HepG2 (cell line): ENCODE data around the gene SAYSD1. TPM values are rescaled to one million over a fixed set of nuclear protein-coding genes. Genes with fewer than 3 reads are reported as not detected.

Source experiments
- ATAC-seq: fragments of 200-7000 bp; cut with Tn5 transposase; 3 replicates; pipeline ENCODE4 v1.9.1; 2020; ENCODE audit warnings: mild to moderate bottlenecking, moderate library complexity
- BruUV-seq: library from RNA; stranded (reverse); fragments of 400-500 nt; replicated peaks from 2 replicates; lab custom pipeline; 2021; lab: Mats Ljungman, UMichigan
- CTCF ChIA-PET: fragments of 300-600 bp; formaldehyde crosslinking; extraction: SDS; loops from one replicate; lab custom pipeline; 2021; ENCODE audit warnings: low total read pairs, inconsistent platforms, low intra/inter-chr PET ratio; lab: Yijun Ruan, JAX
- POLR2A ChIA-PET: fragments of 350-600 bp; sonication (Branson Sonifier 250); formaldehyde crosslinking; loops from one replicate; lab custom pipeline; 2020; ENCODE audit warnings: antibody characterized with exemption, inconsistent platforms; lab: Yijun Ruan, JAX
- DNase-seq: peaks from one replicate; pipeline ENCODE4 v3.0.0-alpha.2; 2015; ENCODE audit warnings: low spot score
- FAIRE-seq: peaks from 3 replicates; lab custom pipeline; 2011; peaks lifted over from hg19 to GRCh38; lab: Jason Lieb, UNC
- H2AFZ ChIP-seq: one replicate; pipeline ENCODE4 v1.6.1; 2011; ENCODE audit warnings: low read length, inconsistent platforms
- H3K27ac ChIP-seq: fragments of 300-600 bp; 3 replicates; pipeline ENCODE4 v1.8.0; 2011; ENCODE audit warnings: mixed run types, mild to moderate bottlenecking, mixed read lengths, low read length, inconsistent platforms; ENCODE audit not compliant: insufficient read depth; ENCODE audit errors: extremely low read length
- H3K27me3 ChIP-seq, 2 experiments: fragments of 200-600 bp in 1 of 2; 2 replicates in 1 of 2; 3 replicates in 1 of 2; pipeline versions ENCODE4 v1.6.0 to v1.8.0; 2011; ENCODE audit warnings: low read length in 2 of 2, mild to moderate bottlenecking in 2 of 2, moderate library complexity in 2 of 2, inconsistent platforms in 1 of 2; ENCODE audit not compliant: insufficient read depth in 2 of 2, control insufficient read depth in 1 of 2
- H3K36me3 ChIP-seq, 2 experiments: fragments of 200-600 bp in 1 of 2; replicated peaks in 1 of 2; 2 replicates in 1 of 2; 3 replicates in 1 of 2; pipeline versions ENCODE4 v1.5.1 to v1.8.0; 2011; ENCODE audit warnings: low read length in 2 of 2, inconsistent platforms in 1 of 2; ENCODE audit not compliant: insufficient read depth in 2 of 2, control insufficient read depth in 1 of 2
- H3K4me1 ChIP-seq: 2 replicates; pipeline ENCODE4 v1.5.1; 2012; ENCODE audit warnings: low read length, inconsistent platforms; ENCODE audit not compliant: insufficient read depth
- H3K4me2 ChIP-seq: 2 replicates; pipeline ENCODE4 v1.6.0; 2011; ENCODE audit warnings: low read depth, low read length, inconsistent platforms
- H3K4me3 ChIP-seq, 3 experiments: fragments of 200-600 bp in 1 of 3; sonication (generic), shearing (Covaris generic) in 1 of 3; replicated peaks in 1 of 3; 2 replicates each; pipeline ENCODE4 v1.5.1; 2011 to 2016; ENCODE audit warnings: low read length in 3 of 3, inconsistent platforms in 2 of 3, low read depth in 2 of 3, mild to moderate bottlenecking in 2 of 3, control low read depth in 1 of 3, mixed read lengths in 1 of 3; ENCODE audit not compliant: insufficient read depth in 1 of 3
- H3K79me2 ChIP-seq: one replicate; pipeline ENCODE4 v1.6.1; 2011; ENCODE audit warnings: low read length, inconsistent platforms; ENCODE audit not compliant: insufficient read depth
- H3K9ac ChIP-seq: 2 replicates; pipeline ENCODE4 v1.6.0; 2011; ENCODE audit warnings: mild to moderate bottlenecking, low read depth, low read length, inconsistent platforms; ENCODE audit not compliant: insufficient read depth
- H3K9me3 ChIP-seq: 2 replicates; pipeline ENCODE4 v1.5.1; 2012; ENCODE audit warnings: mild to moderate bottlenecking, low read length
- H4K20me1 ChIP-seq: 2 replicates; pipeline ENCODE4 v1.6.0; 2011; ENCODE audit warnings: inconsistent platforms, mild to moderate bottlenecking, low read length, moderate library complexity; ENCODE audit not compliant: insufficient read depth
- AGO2 ChIP-seq: fragments of 200-400 bp; formaldehyde crosslinking; optimal IDR thresholded peaks from 2 replicates; pipeline ENCODE3; 2017; ENCODE audit warnings: mild to moderate bottlenecking, low read depth, low read length, moderate library complexity
- FOXK1 ChIP-seq: sonication (generic); formaldehyde crosslinking; IDR thresholded peaks from 2 replicates; pipeline ENCODE4 v1.4.0; 2020; ENCODE audit warnings: low read depth, missing genetic modification reagents, borderline replicate concordance
- MAFK ChIP-seq, 2 experiments: IDR thresholded peaks in 1 of 2; conservative IDR thresholded peaks in 1 of 2; 2 replicates each; pipeline ENCODE4 v1.6.1; 2011; ENCODE audit warnings: improper control_type of control experiment in 2 of 2, low read length in 2 of 2
- NRL ChIP-seq: sonication (generic); formaldehyde crosslinking; IDR thresholded peaks from 2 replicates; pipeline ENCODE4 v1.5.0; 2020; ENCODE audit warnings: missing genetic modification reagents, mild to moderate bottlenecking, moderate library complexity, borderline replicate concordance
- PBX3 ChIP-seq: sonication (generic); formaldehyde crosslinking; IDR thresholded peaks from 2 replicates; pipeline ENCODE4 v1.8.1; 2023; ENCODE audit warnings: missing genetic modification reagents, inconsistent platforms, borderline replicate concordance
- SIN3A ChIP-seq: IDR thresholded peaks from 2 replicates; pipeline ENCODE4 v1.6.1; 2011; ENCODE audit warnings: low read depth, mild to moderate bottlenecking, control low read depth, low read length, borderline replicate concordance
- SMARCC2 ChIP-seq: fragments of 450-650 bp; IDR thresholded peaks from 2 replicates; pipeline ENCODE4 v1.6.1; 2017; ENCODE audit warnings: antibody characterized with exemption, mild to moderate bottlenecking
- TBX2 ChIP-seq: sonication (generic); formaldehyde crosslinking; IDR thresholded peaks from 2 replicates; pipeline ENCODE4 v1.5.0; 2020; ENCODE audit warnings: missing genetic modification reagents, mild to moderate bottlenecking, borderline replicate concordance
- TBX3 ChIP-seq: fragments of 450-650 bp; IDR thresholded peaks from 2 replicates; pipeline ENCODE4 v1.6.1; 2017; ENCODE audit warnings: antibody characterized with exemption, mild to moderate bottlenecking, inconsistent platforms, borderline replicate concordance
- ZNF282 ChIP-seq: fragments of 450-650 bp; IDR thresholded peaks from 2 replicates; pipeline ENCODE4 v1.6.1; 2018; ENCODE audit not compliant: partially characterized antibody
- ZSCAN21 ChIP-seq: sonication (generic); formaldehyde crosslinking; IDR thresholded peaks from 2 replicates; pipeline ENCODE4 v1.8.0; 2022; ENCODE audit warnings: mild to moderate bottlenecking, missing genetic modification reagents, moderate library complexity, borderline replicate concordance
- whole genome bisulfite sequencing: methylation state at CpG from one replicate; pipeline ENCODE4 v1.1.6; 2017; ENCODE audit warnings: low lambda C conversion rate; 5-methylcytosine and 5-hydroxymethylcytosine counted together
- in situ Hi-C: cut with HindIII; loops from 2 replicates; pipeline ENCODE4 v1.10.0; 2017; ENCODE audit warnings: low pct_unique_long_range_greater_than_20kb; ENCODE audit not compliant: extremely low pct_ligation_motif_present
- intact Hi-C: fragments of 100-400 bp; cut with micrococcal nuclease; formaldehyde crosslinking; loops from one replicate; pipeline ENCODE4 v1.10.0; 2022; ENCODE audit not compliant: unreplicated experiment
- polyA plus RNA-seq, 8 experiments: library from polyadenylated mRNA; depleted of rRNA in 3 of 8; stranded (reverse) in 7 of 8; unstranded in 1 of 8; fragments of >200 nt; fragmentation: Illumina TruSeq in 4 of 8; extraction: Trizol in 4 of 8; gene quantifications; 2 replicates each; pipeline versions ENCODE4 v1.2.1 to v1.2.3, GENCODE V29; 2011 to 2016; ENCODE audit warnings: low read depth in 4 of 8, missing spikeins in 1 of 8, mixed read lengths in 1 of 8; ENCODE audit not compliant: insufficient read depth in 1 of 8
- total RNA-seq, 5 experiments: library from RNA; depleted of rRNA; stranded (reverse); fragments of >200 nt; fragmentation: Illumina TruSeq; extraction: Trizol; gene quantifications; 2 replicates each; pipeline ENCODE4 v1.2.3, GENCODE V29; 2016; ENCODE audit warnings: low read depth in 1 of 5
- TF ChIP-seq, protein P1 (sequence below): sonication (generic); formaldehyde crosslinking; IDR thresholded peaks from 2 replicates; pipeline ENCODE4 v1.4.0; 2020; ENCODE audit warnings: missing genetic modification reagents, low read depth, mild to moderate bottlenecking, borderline replicate concordance
- TF ChIP-seq, protein P2 (sequence below): sonication (generic); formaldehyde crosslinking; IDR thresholded peaks from 2 replicates; pipeline ENCODE4 v1.8.0; 2023; ENCODE audit warnings: mild to moderate bottlenecking, missing genetic modification reagents
- TF ChIP-seq, protein P3 (sequence below): sonication (generic); formaldehyde crosslinking; IDR thresholded peaks from 2 replicates; pipeline ENCODE4 v1.4.0; 2020; ENCODE audit warnings: mild to moderate bottlenecking, missing genetic modification reagents

Gene SAYSD1
- total and polyA plus RNA-seq, 2 of the 13 experiments (the other 11 are each of a cell fraction or from before 2014, with no cell fraction given): 10.1 to 16.0 TPM

DNA sequence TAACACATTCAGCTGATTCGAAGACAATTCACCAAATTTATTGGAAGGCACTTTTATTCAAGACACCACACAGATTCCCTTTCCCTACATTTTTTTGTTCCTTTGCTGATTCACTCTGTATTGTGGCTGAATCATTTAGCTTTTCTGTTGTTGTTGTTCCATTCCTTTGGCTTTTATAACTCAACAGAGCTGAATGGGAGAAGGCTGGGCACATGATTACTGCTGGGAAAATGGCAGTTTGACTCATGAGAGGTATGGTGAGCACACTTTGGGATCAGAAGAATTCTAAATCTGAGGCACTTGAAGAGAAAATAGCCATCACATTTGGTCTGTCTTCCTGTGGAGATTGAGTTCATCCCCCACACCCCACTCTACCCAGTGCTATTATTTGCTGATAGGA is 15.7 kb upstream of the SAYSD1 start:
- Histone ChIP-seq H3K27me3 (no peaks in the 10 kb centered on the region), H3K4me1 (no peaks in the 10 kb centered on the region), H3K9me3 (no peaks in the 10 kb centered on the region), H3K27ac (no peak overlapping the region), H3K4me3 (no peak overlapping the region), H3K9ac (no peak overlapping the region), H3K79me2 (no peaks in the 10 kb centered on the region), H2AFZ (no peak overlapping the region), H3K36me3 (no peaks in the 10 kb centered on the region), H4K20me1 (no peaks in the 10 kb centered on the region), H3K4me2 (no peak overlapping the region)
- ATAC-seq (no peak), DNase-seq (no peak), FAIRE-seq (no peak)
- CTCF ChIA-PET: no interaction called here
- POLR2A ChIA-PET: no interaction called here
- BruUV-seq: no TSS peak
- in situ Hi-C loops: no loop called here
- intact Hi-C loops: no loop called here
- 0% methylated on average over 1 of the region's 1 CpG for WGBS
- no peak for TF ChIP-seq PBX3 (CRISPR knock-in tag)
- no peak for TF ChIP-seq SIN3A
- no peak for TF ChIP-seq SMARCC2
- no peak for TF ChIP-seq ZNF282
- no peak for TF ChIP-seq AGO2
- no peak for TF ChIP-seq FOXK1 (CRISPR knock-in tag)
- no peak for TF ChIP-seq ZSCAN21 (CRISPR knock-in tag)
- TF ChIP-seq, protein P1, sequence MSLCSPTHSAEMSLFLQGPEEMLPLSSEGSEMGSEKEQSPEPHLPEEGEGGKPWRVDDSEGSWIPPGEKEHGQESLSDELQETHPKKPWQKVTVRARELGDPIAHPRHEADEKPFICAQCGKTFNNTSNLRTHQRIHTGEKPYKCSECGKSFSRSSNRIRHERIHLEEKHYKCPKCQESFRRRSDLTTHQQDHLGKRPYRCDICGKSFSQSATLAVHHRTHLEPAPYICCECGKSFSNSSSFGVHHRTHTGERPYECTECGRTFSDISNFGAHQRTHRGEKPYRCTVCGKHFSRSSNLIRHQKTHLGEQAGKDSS: no peak
- TF ChIP-seq TBX2 (CRISPR knock-in tag): no peak
- TF ChIP-seq TBX3: no peak
- TF ChIP-seq, protein P2, sequence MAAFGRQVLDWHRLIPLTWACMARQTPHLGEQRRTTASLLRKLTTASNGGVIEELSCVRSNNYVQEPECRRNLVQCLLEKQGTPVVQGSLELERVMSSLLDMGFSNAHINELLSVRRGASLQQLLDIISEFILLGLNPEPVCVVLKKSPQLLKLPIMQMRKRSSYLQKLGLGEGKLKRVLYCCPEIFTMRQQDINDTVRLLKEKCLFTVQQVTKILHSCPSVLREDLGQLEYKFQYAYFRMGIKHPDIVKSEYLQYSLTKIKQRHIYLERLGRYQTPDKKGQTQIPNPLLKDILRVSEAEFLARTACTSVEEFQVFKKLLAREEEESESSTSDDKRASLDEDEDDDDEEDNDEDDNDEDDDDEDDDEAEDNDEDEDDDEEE (CRISPR knock-in tag): no peak
- TF ChIP-seq, protein P3, sequence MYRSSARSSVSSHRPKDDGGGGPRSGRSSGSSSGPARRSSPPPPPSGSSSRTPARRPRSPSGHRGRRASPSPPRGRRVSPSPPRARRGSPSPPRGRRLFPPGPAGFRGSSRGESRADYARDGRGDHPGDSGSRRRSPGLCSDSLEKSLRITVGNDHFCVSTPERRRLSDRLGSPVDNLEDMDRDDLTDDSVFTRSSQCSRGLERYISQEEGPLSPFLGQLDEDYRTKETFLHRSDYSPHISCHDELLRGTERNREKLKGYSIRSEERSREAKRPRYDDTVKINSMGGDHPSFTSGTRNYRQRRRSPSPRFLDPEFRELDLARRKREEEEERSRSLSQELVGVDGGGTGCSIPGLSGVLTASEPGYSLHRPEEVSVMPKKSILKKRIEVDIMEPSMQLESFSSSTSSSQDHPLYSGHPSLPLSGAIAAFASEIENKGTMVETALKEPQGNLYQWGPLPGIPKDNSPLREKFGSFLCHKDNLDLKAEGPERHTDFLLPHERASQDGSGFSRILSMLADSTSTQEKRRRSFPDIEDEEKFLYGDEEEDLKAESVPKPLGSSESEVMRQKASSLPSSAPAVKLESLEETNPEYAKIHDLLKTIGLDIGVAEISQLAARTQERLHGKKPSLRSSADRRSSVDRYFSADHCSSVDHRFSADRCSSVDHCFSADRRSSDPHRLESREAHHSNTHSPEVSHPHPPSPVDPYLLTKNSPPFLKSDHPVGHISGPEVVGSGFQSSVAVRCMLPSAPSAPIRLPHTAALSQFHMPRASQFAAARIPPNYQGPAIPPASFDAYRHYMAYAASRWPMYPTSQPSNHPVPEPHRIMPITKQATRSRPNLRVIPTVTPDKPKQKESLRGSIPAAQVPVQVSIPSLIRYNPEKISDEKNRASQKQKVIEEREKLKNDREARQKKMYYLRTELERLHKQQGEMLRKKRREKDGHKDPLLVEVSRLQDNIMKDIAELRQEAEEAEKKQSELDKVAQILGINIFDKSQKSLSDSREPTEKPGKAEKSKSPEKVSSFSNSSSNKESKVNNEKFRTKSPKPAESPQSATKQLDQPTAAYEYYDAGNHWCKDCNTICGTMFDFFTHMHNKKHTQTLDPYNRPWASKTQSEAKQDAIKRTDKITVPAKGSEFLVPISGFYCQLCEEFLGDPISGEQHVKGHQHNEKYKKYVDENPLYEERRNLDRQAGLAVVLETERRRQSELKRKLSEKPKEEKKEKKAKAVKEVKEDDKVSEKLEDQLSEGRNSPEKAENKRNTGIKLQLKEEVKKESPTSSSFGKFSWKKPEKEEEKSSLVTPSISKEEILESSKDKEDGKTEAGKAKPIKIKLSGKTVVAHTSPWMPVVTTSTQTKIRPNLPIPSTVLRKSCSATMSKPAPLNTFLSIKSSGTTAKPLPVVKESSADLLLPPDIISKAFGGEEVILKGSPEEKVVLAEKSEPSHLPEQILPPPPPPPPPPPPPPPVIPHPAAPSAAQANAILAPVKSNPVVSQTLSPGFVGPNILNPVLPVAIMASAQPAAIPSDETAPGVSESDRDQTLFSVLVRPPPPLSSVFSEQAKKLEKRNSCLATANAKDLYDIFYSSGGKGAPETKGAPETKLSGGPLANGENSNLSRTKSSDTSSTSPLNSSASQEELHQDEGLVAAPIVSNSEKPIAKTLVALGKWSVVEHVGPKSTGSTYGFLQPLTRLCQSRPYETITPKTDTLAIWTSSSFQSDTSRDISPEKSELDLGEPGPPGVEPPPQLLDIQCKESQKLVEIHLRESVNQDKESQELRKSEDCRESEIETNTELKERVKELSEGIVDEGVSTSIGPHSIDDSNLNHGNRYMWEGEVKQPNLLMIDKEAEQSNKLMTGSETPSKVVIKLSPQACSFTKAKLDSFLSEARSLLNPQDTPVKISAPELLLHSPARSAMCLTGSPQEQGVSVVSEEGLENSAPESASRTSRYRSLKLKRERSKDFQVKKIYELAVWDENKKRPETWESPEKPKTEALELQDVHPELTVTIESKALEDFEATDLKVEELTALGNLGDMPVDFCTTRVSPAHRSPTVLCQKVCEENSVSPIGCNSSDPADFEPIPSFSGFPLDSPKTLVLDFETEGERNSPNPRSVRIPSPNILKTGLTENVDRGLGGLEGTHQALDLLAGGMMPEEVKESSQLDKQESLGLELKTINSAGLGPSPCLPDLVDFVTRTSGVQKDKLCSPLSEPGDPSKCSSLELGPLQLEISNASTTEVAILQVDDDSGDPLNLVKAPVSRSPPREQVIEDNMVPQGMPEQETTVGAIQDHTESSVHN (CRISPR knock-in tag): no peak
- TF ChIP-seq MAFK (conservative IDR thresholded peaks at IDR 0.05 in 1 of 2, IDR thresholded peaks at IDR 0.05 in 1 of 2; ENCODE audit: low read length in 2 of 2): no peak
- no peak for TF ChIP-seq NRL (CRISPR knock-in tag)
